Cardiac fibroblast (primary cell): ENCODE measurements around the gene FBXO31.

Experiments
- DNase-seq, 2 donors: peaks; one replicate each; pipeline versions ENCODE4 v3.0.0 to v3.0.0-alpha.2; 2010; ENCODE audit warnings: low read depth in 2 of 2
- H3K4me3 ChIP-seq, 2 donors: replicated peaks in 1 of 2; 1 replicate in 1 of 2; 2 replicates in 1 of 2; pipeline ENCODE4 v1.5.1; 2011; ENCODE audit warnings: low read depth in 2 of 2, low read length in 2 of 2, mild to moderate bottlenecking in 2 of 2, moderate library complexity in 1 of 2
- CTCF ChIP-seq: IDR thresholded peaks from one replicate; pipeline ENCODE4 v1.5.1; 2011; ENCODE audit warnings: low read depth, mild to moderate bottlenecking, low read length, inconsistent platforms

The FBXO31 gene

DNA sequence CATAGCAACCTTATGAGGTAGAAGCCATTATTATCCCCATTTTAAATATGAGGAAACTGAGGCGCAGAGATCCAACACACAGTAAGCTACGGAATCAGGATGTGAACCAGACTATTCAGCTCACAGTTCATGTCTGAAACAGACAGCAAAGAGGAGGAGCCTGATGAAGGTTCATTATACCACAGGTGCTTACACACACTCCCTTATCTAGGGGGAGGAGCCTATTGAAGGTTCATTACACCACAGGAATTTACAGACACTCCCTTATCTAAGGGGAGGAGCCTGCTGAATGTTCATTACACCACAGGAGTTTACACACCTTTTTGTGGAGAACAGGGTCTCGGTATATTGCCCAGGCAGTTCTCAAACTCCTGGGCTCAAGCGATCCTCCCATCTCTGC lies 88.3 kb downstream of the FBXO31 start:
- DNase-seq, result peak in 1 of 2 donors; percentile 18
- no peak overlapping the region for H3K4me3 ChIP-seq
- no peak for TF ChIP-seq CTCF

- no peak for DNase-seq
- H3K4me3 ChIP-seq, result no peak overlapping the region
- no peak for TF ChIP-seq CTCF
Measured at GRCh38 chr16:87293990-87294389, 89.6 kb downstream of the FBXO31 start.

- DNase-seq, result no peak
- TF ChIP-seq CTCF, result no peak
- no peak overlapping the region for H3K4me3 ChIP-seq
Measured at GRCh38 chr16:87291944-87292343, 91.6 kb downstream of the FBXO31 start.

GRCh38 chr16:87288753-87289362 lies 94.7 kb downstream of the FBXO31 start:
- no peak overlapping the region for H3K4me3 ChIP-seq
- DNase-seq, result no peak
- no peak for TF ChIP-seq CTCF

DNA sequence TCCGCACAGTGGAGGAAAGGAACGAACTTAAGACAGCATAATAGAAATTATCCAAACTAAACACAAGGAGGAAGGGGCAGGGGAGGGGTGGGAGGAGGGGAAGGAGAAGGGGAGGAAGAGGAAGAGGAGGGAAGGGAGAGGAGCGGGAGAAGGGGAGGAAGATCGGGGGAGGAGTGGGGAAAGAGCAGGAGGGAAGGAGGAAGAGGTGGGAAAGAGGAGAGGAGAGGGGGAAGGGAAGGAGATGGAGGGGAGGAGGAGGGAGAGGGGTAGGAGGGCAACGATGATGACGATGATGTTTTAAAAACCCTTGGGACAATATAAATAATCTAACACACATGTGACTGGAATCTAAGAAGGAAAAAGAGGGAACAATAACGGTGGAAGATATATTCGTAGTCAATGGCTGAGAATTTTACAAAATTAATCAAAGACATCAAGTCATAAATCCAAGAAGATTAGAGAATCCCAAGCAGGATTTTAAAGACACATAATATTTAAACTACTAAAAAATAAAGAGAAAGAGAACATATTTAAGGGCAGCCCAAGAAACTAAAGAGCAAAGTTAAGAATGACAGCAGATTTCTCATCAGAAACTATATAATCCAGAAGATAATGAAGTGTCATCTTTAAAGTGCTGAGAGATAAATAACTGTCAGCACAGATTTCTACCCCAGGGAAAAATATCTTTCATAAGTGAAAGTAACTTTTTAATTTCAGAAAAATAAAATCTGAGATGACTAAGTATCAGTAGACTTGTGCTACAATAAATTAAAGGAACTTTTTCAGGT lies 96.5 kb downstream of the FBXO31 start:
- H3K4me3 ChIP-seq, result no peak overlapping the region
- no peak for TF ChIP-seq CTCF
- DNase-seq, result no peak

DNA sequence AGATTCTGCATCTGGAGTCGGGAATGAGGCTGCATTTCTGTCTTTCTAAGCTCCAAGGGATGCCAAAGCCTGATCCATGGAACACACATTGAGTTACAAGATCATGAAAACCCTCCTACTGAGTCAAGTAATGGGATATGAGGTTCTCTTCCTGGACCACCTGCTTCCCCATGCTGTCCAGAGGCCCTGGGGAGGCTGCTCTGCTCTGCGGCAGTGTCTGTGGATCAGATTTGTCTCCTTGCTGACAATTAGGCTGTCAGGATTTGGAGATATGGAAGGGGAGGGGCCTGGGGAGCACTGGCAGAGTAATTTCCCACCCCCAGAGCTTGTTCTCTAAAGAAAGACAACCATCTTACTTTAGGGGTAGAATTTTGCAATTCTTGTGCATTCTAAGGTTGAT lies 99.4 kb downstream of the FBXO31 start:
- TF ChIP-seq CTCF, result no peak
- no peak for DNase-seq

More for the DNA sequence above, 99.4 kb downstream of the FBXO31 start:
- no peak overlapping the region for H3K4me3 ChIP-seq
